ENCODE measurements around the gene PTPN11. TPM values are rescaled to one million over a fixed set of nuclear protein-coding genes. Genes with fewer than 3 reads are reported as not detected.

The PTPN11 gene
- total RNA-seq, result 61.0 and 72.1 TPM in 2 replicates

GRCh38 chr12:112418608-112419296 is at the start of gene PTPN11:
PTPN11 (plus strand) TSS chr12:112418947; CDS start chr12:112419112, 165 bp downstream.

GRCh38 chr12:112381883-112382796 is 36.6 kb upstream of the PTPN11 start, which contains the start of gene HECTD4:
HECTD4 (minus strand) TSS chr12:112382431; CDS start chr12:112382128, 303 bp downstream.

GRCh38 chr12:112409064-112409905 is 9.5 kb upstream of the PTPN11 start, which contains the start of gene RPL6:
RPL6 (minus strand) TSS chr12:112409605; CDS start chr12:112408656, 949 bp downstream.

Other genes with a start within 250 kb of the PTPN11 start
- gene HECTD4, start 36.5 kb upstream of the PTPN11 start, total RNA-seq, result 5.8 and 6.3 TPM in 2 replicates
- gene RPL6, start 9.3 kb upstream of the PTPN11 start, total RNA-seq, result 2,076 and 2,203 TPM in 2 replicates